Lung (tissue), 12 donors: ENCODE results near the gene HMX1. TPM values are rescaled to one million over a fixed set of nuclear protein-coding genes. Genes with fewer than 3 reads are reported as not detected.

Experiments used
- ATAC-seq: fragments of 200-7000 bp; cut with Tn5 transposase; one replicate; pipeline ENCODE4 v1.9.1; 2020; ENCODE audit warnings: moderate number of reproducible peaks; ENCODE audit not compliant: insufficient read depth, low FRiP score
- DNase-seq, 3 donors: peaks; one replicate each; pipeline ENCODE4 v3.0.0-alpha.2; 2013 to 2017
- H3K27ac ChIP-seq, 2 donors: one replicate each; pipeline ENCODE4 v1.5.1; 2013; ENCODE audit warnings: mild to moderate bottlenecking in 2 of 2, moderate library complexity in 2 of 2, control low read depth in 1 of 2, inconsistent platforms in 1 of 2, low read depth in 1 of 2, low read length in 1 of 2
- H3K27me3 ChIP-seq, 3 donors: one replicate each; pipeline ENCODE4 v1.5.1; 2013; ENCODE audit warnings: low read length in 2 of 3; ENCODE audit not compliant: control insufficient read depth in 3 of 3, insufficient read depth in 3 of 3
- H3K36me3 ChIP-seq, 4 donors: one replicate each; pipeline ENCODE4 v1.5.1; 2013; ENCODE audit warnings: low read length in 4 of 4, mild to moderate bottlenecking in 1 of 4, moderate library complexity in 1 of 4; ENCODE audit not compliant: control insufficient read depth in 4 of 4, insufficient read depth in 4 of 4
- H3K4me1 ChIP-seq, 5 donors: one replicate each; pipeline ENCODE4 v1.5.1; 2013; ENCODE audit warnings: low read length in 5 of 5, mild to moderate bottlenecking in 2 of 5, moderate library complexity in 1 of 5; ENCODE audit not compliant: control insufficient read depth in 5 of 5, insufficient read depth in 5 of 5
- H3K4me3 ChIP-seq: one replicate; pipeline ENCODE4 v1.5.1; 2013; ENCODE audit warnings: mild to moderate bottlenecking, control low read depth, moderate library complexity
- H3K9ac ChIP-seq, 2 donors: one replicate each; pipeline ENCODE4 v1.5.1; 2013; ENCODE audit warnings: low read length in 2 of 2, control low read depth in 1 of 2; ENCODE audit not compliant: insufficient read depth in 1 of 2
- H3K9me3 ChIP-seq, 4 donors: one replicate each; pipeline ENCODE4 v1.5.1; 2013; ENCODE audit warnings: low read length in 3 of 4, mild to moderate bottlenecking in 1 of 4, moderate library complexity in 1 of 4; ENCODE audit not compliant: control insufficient read depth in 4 of 4, insufficient read depth in 3 of 4
- WGBS, 2 donors: extraction: QIAGEN DNeasy Blood & Tissue Kit; methylation state at CpG; one replicate each; pipeline ENCODE4 v1.1.7; 2013; 5-methylcytosine and 5-hydroxymethylcytosine counted together
- polyA plus RNA-seq, 2 donors: library from polyadenylated mRNA; stranded (reverse); fragments of 200-250 nt; gene quantifications; one replicate each; pipeline ENCODE4 v1.2.1, GENCODE V29; 2013
- total RNA-seq, 2 donors: library from RNA; depleted of rRNA in 1 of 2; stranded (reverse); fragments of >200 nt in 1 of 2; gene quantifications; one replicate each; pipeline ENCODE4 v1.2.1, GENCODE V29; 2014 to 2021
- TF ChIP-seq, protein P1 (sequence below): IDR thresholded peaks from 2 replicates; pipeline ENCODE4 v1.5.1; 2012; ENCODE audit warnings: mild to moderate bottlenecking; ENCODE audit errors: control extremely low read depth, extremely low read depth
- donor health status: control.
- donor health status: control.
- donor health status: Bipolar disorder and iron deficiency.
- donor health status: healthy.
- donor health status: DM: yes; HTN: yes; CAD: no.

Gene HMX1
- total and polyA plus RNA-seq, 4 donors = not detected

DNA sequence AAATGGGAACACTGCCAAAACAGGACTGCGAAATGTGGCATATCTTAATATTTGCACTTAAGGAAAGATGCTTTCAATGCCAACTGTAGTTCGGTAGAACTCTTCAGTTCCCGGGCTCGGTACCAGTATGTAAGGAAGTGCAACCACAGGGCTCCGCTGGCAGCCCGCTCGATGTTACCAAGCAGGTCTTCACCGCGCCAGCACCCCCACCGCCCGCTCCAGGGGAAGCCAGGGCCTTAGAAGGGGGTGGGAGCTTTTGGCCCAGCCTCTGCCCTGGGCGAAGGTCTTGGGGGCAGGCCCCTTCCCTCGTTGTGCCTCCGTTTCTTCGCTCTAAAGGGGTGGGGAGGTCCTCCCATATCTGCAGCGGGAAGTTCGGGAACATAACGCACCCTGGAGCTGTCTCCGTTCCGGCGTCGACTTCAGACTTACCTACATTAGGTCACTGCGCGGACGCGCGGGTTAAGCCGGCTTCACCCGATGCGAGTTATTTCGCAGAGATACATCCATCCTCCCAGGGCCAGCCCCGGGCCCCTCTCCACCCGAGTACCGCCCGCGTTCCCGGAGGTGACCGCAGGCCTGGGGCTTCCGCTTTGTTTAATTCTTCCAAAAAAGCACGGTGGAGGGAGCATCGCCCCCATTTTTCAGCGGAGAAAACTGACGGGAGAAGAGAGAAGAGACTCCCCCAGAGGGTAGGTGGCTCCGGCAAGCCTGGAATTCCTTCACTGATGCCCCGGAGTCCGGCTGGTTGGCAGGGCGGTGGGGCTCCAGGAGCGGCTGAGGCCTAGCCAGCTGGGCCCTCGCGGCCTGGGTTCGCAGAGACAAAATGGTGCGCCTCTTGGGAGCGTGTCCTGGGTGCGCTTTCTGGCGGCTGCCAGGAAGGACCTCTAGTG lies 1.0 kb upstream of the HMX1 start:
- Histone ChIP-seq H3K27ac (no peak overlapping the region), H3K4me3 (no peak overlapping the region), H3K27me3 (peaks cover 73 to 85% (median 76%) of the 10 kb centered on the region in 3 donors), H3K36me3 (no peaks in the 10 kb centered on the region), H3K4me1 (peaks cover 0 to 8% (median 6%) of the 10 kb centered on the region in 5 donors), H3K9ac (no peak overlapping the region), H3K9me3 (peaks cover 0 to 16% (median 0%) of the 10 kb centered on the region in 4 donors)
- no peak for DNase-seq
- no peak for ATAC-seq
- WGBS, 2 donors = 4 to 7% methylated on average over 55 of the region's 55 CpGs
- TF ChIP-seq, protein P1, sequence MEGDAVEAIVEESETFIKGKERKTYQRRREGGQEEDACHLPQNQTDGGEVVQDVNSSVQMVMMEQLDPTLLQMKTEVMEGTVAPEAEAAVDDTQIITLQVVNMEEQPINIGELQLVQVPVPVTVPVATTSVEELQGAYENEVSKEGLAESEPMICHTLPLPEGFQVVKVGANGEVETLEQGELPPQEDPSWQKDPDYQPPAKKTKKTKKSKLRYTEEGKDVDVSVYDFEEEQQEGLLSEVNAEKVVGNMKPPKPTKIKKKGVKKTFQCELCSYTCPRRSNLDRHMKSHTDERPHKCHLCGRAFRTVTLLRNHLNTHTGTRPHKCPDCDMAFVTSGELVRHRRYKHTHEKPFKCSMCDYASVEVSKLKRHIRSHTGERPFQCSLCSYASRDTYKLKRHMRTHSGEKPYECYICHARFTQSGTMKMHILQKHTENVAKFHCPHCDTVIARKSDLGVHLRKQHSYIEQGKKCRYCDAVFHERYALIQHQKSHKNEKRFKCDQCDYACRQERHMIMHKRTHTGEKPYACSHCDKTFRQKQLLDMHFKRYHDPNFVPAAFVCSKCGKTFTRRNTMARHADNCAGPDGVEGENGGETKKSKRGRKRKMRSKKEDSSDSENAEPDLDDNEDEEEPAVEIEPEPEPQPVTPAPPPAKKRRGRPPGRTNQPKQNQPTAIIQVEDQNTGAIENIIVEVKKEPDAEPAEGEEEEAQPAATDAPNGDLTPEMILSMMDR = no peak

DNA sequence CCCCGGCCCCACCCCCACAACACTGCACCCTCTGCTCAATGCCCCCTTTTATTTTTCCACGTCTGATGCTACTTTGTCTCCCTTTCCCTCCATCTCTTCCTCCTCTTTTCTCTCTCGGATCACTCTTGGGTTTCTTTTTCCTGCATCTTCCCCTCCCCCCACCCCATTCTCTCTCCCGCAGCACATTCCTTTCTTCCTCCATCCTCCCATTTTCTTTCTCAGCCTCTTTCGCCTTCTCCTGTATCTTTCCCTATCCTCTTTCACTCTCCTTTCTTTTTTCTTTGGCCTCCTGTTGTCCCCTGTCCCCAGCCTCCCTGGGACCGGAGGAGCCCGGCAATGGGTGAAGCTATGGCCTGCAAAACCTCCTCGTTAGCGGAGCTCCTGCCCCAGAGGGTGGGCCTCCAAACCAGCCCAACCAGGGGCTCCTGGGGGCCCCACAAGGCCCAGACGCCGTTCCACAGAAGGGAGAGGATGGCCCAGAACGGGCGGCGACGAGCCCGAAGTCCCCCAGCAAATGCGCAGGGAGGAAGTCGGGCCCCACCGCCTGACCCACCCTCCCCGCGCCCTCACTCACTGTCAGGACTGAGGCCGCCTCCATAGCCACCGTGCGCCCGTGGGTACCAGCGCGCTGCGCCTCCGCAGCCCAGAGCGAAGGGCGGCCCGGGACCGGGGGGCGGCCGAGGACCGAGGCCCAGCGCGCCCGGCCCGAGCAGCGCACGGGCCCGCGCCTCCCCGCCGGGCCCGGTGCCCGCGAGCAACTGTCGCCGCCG lies 807 bp downstream of the HMX1 start:
- 3 to 4% methylated on average over 50 to 52 of the region's 52 CpGs for WGBS, 2 donors
- no peak overlapping the region for H3K27ac ChIP-seq
- ATAC-seq = no peak
- no peak for DNase-seq
- peaks cover 72 to 80% (median 74%) of the 10 kb centered on the region in 3 donors for H3K27me3 ChIP-seq
- no peak overlapping the region for H3K9ac ChIP-seq
- no peaks in the 10 kb centered on the region for H3K36me3 ChIP-seq
- H3K9me3 ChIP-seq = peaks cover 0 to 18% (median 0%) of the 10 kb centered on the region in 4 donors
- H3K4me1 ChIP-seq = peaks cover 0 to 8% (median 6%) of the 10 kb centered on the region in 5 donors
- no peak overlapping the region for H3K4me3 ChIP-seq
- TF ChIP-seq, protein P1 = no peak

DNA sequence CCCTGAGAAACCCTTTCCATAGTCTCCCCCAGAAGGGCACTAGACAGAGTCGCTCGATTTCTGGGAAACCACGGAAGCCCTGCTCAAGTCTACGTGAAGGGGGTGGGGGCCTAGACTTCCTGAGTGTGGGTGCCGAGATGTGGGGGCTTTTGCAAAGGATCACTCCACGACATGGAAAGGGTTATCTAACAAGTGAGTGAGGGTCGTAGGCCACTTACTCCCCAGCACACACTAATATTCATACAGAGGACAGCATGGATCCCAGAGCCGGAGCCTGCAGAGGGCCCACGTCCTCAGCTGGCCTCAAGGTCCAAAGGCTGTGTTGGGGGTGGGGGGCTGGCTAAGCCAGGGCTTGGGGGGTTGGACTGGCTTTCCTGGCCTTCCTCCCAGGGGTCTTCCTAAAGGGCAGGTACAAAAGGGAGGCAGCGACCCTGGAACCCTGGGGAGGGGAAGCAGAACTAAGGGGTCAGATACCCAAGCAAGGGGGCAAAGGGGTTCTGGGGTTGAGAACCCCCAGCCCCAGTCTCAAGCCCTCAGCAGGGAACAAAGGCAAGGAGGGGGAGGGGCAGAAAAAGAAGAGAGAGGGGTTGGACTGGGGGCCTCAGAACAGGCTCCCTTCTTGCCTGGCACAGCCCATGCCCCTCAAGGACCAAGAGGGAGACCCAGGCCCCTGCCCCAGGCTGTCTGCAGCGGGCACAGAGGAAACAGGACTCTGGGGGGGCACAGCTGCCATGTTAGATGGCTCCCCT lies 1.6 kb downstream of the HMX1 start:
- peaks cover 0 to 18% (median 0%) of the 10 kb centered on the region in 4 donors for H3K9me3 ChIP-seq
- peaks cover 71 to 80% (median 72%) of the 10 kb centered on the region in 3 donors for H3K27me3 ChIP-seq
- no peak overlapping the region for H3K4me3 ChIP-seq
- ATAC-seq = no peak
- WGBS, 2 donors = 5 to 6% methylated on average over 11 of the region's 11 CpGs
- no peak for DNase-seq
- no peaks in the 10 kb centered on the region for H3K36me3 ChIP-seq
- H3K27ac ChIP-seq = no peak overlapping the region
- TF ChIP-seq, protein P1 = no peak
- H3K9ac ChIP-seq = no peak overlapping the region
- H3K4me1 ChIP-seq = peaks cover 0 to 8% (median 6%) of the 10 kb centered on the region in 5 donors
